ENCODE data around the gene NPNT. TPM values are rescaled to one million over a fixed set of nuclear protein-coding genes. Genes with fewer than 3 reads are reported as not detected.

The NPNT gene
- total RNA-seq, 1 experiment from 2014 or later, result 1.4 TPM

GRCh38 chr4:105989485-105990242 is 94.4 kb downstream of the NPNT start (continued):
- TF ChIP-seq, protein P1, sequence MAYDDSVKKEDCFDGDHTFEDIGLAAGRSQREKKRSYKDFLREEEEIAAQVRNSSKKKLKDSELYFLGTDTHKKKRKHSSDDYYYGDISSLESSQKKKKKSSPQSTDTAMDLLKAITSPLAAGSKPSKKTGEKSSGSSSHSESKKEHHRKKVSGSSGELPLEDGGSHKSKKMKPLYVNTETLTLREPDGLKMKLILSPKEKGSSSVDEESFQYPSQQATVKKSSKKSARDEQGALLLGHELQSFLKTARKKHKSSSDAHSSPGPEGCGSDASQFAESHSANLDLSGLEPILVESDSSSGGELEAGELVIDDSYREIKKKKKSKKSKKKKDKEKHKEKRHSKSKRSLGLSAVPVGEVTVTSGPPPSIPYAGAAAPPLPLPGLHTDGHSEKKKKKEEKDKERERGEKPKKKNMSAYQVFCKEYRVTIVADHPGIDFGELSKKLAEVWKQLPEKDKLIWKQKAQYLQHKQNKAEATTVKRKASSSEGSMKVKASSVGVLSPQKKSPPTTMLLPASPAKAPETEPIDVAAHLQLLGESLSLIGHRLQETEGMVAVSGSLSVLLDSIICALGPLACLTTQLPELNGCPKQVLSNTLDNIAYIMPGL (CRISPR knock-in tag; IDR thresholded peaks at IDR 0.05), result no peak

DNA sequence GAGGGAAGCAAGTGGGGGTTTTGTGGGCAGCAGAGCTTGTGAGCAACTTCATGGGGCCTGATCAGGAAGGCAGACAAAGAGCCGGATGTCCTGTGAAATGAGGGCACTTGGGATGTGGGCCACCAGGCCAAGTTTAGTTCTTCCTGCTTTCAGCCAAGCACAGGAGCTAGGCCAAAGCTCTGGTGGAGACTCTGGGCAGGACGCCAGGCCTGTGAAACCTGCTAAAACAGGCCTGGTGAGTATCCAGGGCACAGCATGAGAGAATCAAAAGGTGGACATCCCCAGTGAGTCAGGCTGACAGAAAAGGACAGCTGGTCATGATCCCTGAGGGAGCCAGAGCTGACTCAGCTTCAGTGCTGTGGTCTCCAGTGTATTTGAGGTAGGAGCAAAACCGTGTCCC is 95.7 kb downstream of the NPNT start:
- ATAC-seq, result no peak
- Mint-ChIP-seq H3K36me3 (peaks cover 4% of the 10 kb centered on the region; the same call in 1 of the 2 replicates), H3K9me3 (peaks cover 13% of the 10 kb centered on the region), H3K27ac (no peak overlapping the region), H3K4me1 (peaks cover 9% of the 10 kb centered on the region), H3K27me3 (ENCODE audit: low read depth) (no peaks in the 10 kb centered on the region), H3K4me3 (no peak overlapping the region)
- no peak for DNase-seq (ENCODE audit: low spot score)
- ChIA-PET CTCF (no interaction called here), POLR2A (no interaction called here)
- TF ChIP-seq SP1 (CRISPR knock-in tag; conservative IDR thresholded peaks at IDR 0.05), result no peak
- TF ChIP-seq PREB (CRISPR knock-in tag; IDR thresholded peaks at IDR 0.05; ENCODE audit: borderline replicate concordance), result no peak
- no peak for TF ChIP-seq MAX (CRISPR knock-in tag; IDR thresholded peaks at IDR 0.05)
- no peak for TF ChIP-seq ZBTB43 (CRISPR knock-in tag; IDR thresholded peaks at IDR 0.05)
- no peak for TF ChIP-seq MYBL2 (CRISPR knock-in tag; IDR thresholded peaks at IDR 0.05)
- no peak for TF ChIP-seq CBFB (CRISPR knock-in tag; IDR thresholded peaks at IDR 0.05; ENCODE audit: low read depth)
- TF ChIP-seq NR3C1 (CRISPR knock-in tag; conservative IDR thresholded peaks at IDR 0.05; ENCODE audit: low read depth), result no peak
- TF ChIP-seq ZNF138 (CRISPR knock-in tag; conservative IDR thresholded peaks at IDR 0.05), result no peak
- TF ChIP-seq ZNF671 (CRISPR knock-in tag; IDR thresholded peaks at IDR 0.05), result no peak
- TF ChIP-seq HMGA2 (CRISPR knock-in tag; IDR thresholded peaks at IDR 0.05), result no peak
- TF ChIP-seq NFYB (CRISPR knock-in tag; conservative IDR thresholded peaks at IDR 0.05; ENCODE audit: low read depth), result no peak
- TF ChIP-seq SMAD3 (CRISPR knock-in tag; IDR thresholded peaks at IDR 0.05; ENCODE audit: borderline replicate concordance), result no peak

- no peak overlapping the region for H3K27ac Mint-ChIP-seq
- CTCF ChIA-PET, result no interaction called here
- TF ChIP-seq EMX1 (CRISPR knock-in tag; IDR thresholded peaks at IDR 0.05), result no peak
- TF ChIP-seq ATF6 (CRISPR knock-in tag; IDR thresholded peaks at IDR 0.05), result no peak
- TF ChIP-seq NFE2L1 (CRISPR knock-in tag; IDR thresholded peaks at IDR 0.05), result no peak
- no peak for TF ChIP-seq FOXK1 (CRISPR knock-in tag; IDR thresholded peaks at IDR 0.05)
- TF ChIP-seq CREM (CRISPR knock-in tag; IDR thresholded peaks at IDR 0.05), result no peak
- no peak for TF ChIP-seq ZNF671 (CRISPR knock-in tag; IDR thresholded peaks at IDR 0.05)
- TF ChIP-seq KAT7 (CRISPR knock-in tag; IDR thresholded peaks at IDR 0.05; ENCODE audit: borderline replicate concordance), result no peak
- no peak for TF ChIP-seq MAX (CRISPR knock-in tag; IDR thresholded peaks at IDR 0.05)
- TF ChIP-seq, protein P2, sequence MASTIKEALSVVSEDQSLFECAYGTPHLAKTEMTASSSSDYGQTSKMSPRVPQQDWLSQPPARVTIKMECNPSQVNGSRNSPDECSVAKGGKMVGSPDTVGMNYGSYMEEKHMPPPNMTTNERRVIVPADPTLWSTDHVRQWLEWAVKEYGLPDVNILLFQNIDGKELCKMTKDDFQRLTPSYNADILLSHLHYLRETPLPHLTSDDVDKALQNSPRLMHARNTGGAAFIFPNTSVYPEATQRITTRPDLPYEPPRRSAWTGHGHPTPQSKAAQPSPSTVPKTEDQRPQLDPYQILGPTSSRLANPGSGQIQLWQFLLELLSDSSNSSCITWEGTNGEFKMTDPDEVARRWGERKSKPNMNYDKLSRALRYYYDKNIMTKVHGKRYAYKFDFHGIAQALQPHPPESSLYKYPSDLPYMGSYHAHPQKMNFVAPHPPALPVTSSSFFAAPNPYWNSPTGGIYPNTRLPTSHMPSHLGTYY (CRISPR knock-in tag; IDR thresholded peaks at IDR 0.05), result no peak
- no peak for TF ChIP-seq ZNF121 (CRISPR knock-in tag; IDR thresholded peaks at IDR 0.05)
- H3K4me1 Mint-ChIP-seq, result peaks cover 9% of the 10 kb centered on the region
- DNase-seq (ENCODE audit: low spot score), result no peak
- ATAC-seq, result peak; percentile 77
- H3K36me3 Mint-ChIP-seq, result peaks cover 4% of the 10 kb centered on the region; the same call in 1 of the 2 replicates
- H3K9me3 Mint-ChIP-seq, result peaks cover 13% of the 10 kb centered on the region
- POLR2A ChIA-PET, result no interaction called here
- H3K27me3 Mint-ChIP-seq (ENCODE audit: low read depth), result no peaks in the 10 kb centered on the region
- no peak overlapping the region for H3K4me3 Mint-ChIP-seq
Observed at GRCh38 chr4:105991726-105992125, 96.5 kb downstream of the NPNT start.
